Suprapubic skin (tissue), 4 donors: Measurements from ENCODE around the gene PPP4C. TPM values are rescaled to one million over a fixed set of nuclear protein-coding genes. Genes with fewer than 3 reads are reported as not detected.

Source experiments
- DNase-seq, 2 donors: peaks; one replicate each; pipeline ENCODE4 v3.0.0-alpha.2; 2019; ENCODE audit warnings: low spot score in 2 of 2
- H3K27ac ChIP-seq: fragments of 200-600 bp; sonication (generic); one replicate; pipeline ENCODE4 v1.5.1; 2019
- H3K27me3 ChIP-seq: fragments of 200-600 bp; sonication (generic); one replicate; pipeline ENCODE4 v1.5.1; 2019
- H3K36me3 ChIP-seq: fragments of 200-600 bp; sonication (generic); one replicate; pipeline ENCODE4 v1.5.1; 2019
- H3K4me1 ChIP-seq: fragments of 200-600 bp; sonication (generic); one replicate; pipeline ENCODE4 v1.5.1; 2019
- H3K4me3 ChIP-seq: fragments of 200-600 bp; sonication (generic); one replicate; pipeline ENCODE4 v1.5.1; 2019; ENCODE audit warnings: mild to moderate bottlenecking
- H3K9me3 ChIP-seq: fragments of 200-600 bp; sonication (generic); one replicate; pipeline ENCODE4 v1.5.1; 2019
- CTCF ChIP-seq, 2 donors: fragments of 200-600 bp in 1 of 2; fragments of 450-650 bp in 1 of 2; sonication (generic) in 1 of 2; IDR thresholded peaks; one replicate each; pipeline ENCODE4 v1.5.1; 2016 to 2019; ENCODE audit warnings: antibody characterized with exemption in 2 of 2, mild to moderate bottlenecking in 1 of 2, moderate library complexity in 1 of 2
- EP300 ChIP-seq: sonication (generic); formaldehyde crosslinking; IDR thresholded peaks from one replicate; pipeline ENCODE4 v1.6.1; 2017; ENCODE audit warnings: antibody characterized with exemption
- POLR2A ChIP-seq, 2 donors: fragments of 450-650 bp; IDR thresholded peaks; one replicate each; pipeline ENCODE4 v1.6.1; 2017; ENCODE audit warnings: antibody characterized with exemption in 2 of 2, mild to moderate bottlenecking in 2 of 2, moderate library complexity in 2 of 2
- POLR2AphosphoS5 ChIP-seq, 3 donors: sonication (generic); formaldehyde crosslinking; IDR thresholded peaks; one replicate each; pipeline ENCODE4 v1.6.1; 2017; ENCODE audit warnings: antibody characterized with exemption in 3 of 3
- WGBS: methylation state at CpG from one replicate; pipeline ENCODE4 v1.1.5; 2018; 5-methylcytosine and 5-hydroxymethylcytosine counted together
- total RNA-seq, 4 donors: library from RNA; depleted of rRNA; stranded (reverse); fragments of >200 nt; gene quantifications; one replicate each; pipeline ENCODE4 v1.1.0, GENCODE V29; 2016

PPP4C gene
- total RNA-seq, 4 donors from 2014 or later, result 52.0 to 66.0 (median 61.2) TPM

- DNase-seq, result no peak
- Histone ChIP-seq H3K4me3 (no peak overlapping the region), H3K36me3 (no peaks in the 10 kb centered on the region), H3K4me1 (peaks cover 36% of the 10 kb centered on the region), H3K27ac (no peak overlapping the region), H3K9me3 (no peaks in the 10 kb centered on the region), H3K27me3 (no peaks in the 10 kb centered on the region)
- WGBS, result 85% methylated on average over 3 of the region's 3 CpGs
- TF ChIP-seq CTCF (IDR thresholded peaks at IDR 0.05), result no peak
- no peak for TF ChIP-seq EP300
- no peak for TF ChIP-seq POLR2A (IDR thresholded peaks at IDR 0.05)
- no peak for TF ChIP-seq POLR2AphosphoS5 (IDR thresholded peaks at IDR 0.05)
Measured at GRCh38 chr16:30051518-30051917, 24.3 kb upstream of the PPP4C start.

GRCh38 chr16:30052671-30053372, 23.0 kb upstream of the PPP4C start:
- no peaks in the 10 kb centered on the region for H3K9me3 ChIP-seq
- H3K4me3 ChIP-seq, result peak overlapping the region; percentile 63
- no peaks in the 10 kb centered on the region for H3K27me3 ChIP-seq
- peak; percentile 95 to 98 for DNase-seq
- H3K36me3 ChIP-seq, result no peaks in the 10 kb centered on the region
- no peak overlapping the region for H3K27ac ChIP-seq
- 18% methylated on average over 11 of the region's 58 CpGs for whole genome bisulfite sequencing
- no peak for TF ChIP-seq CTCF (IDR thresholded peaks at IDR 0.05)
- TF ChIP-seq POLR2AphosphoS5 (IDR thresholded peaks at IDR 0.05), result peak in 2 of 3 donors; percentile 80 to 98
- H3K4me1 ChIP-seq, result peaks cover 36% of the 10 kb centered on the region

GRCh38 chr16:30053376-30054015, 22.3 kb upstream of the PPP4C start:
- no peak overlapping the region for H3K27ac ChIP-seq
- no peaks in the 10 kb centered on the region for H3K27me3 ChIP-seq
- WGBS, result 7% methylated on average over 15 of the region's 19 CpGs
- no peaks in the 10 kb centered on the region for H3K9me3 ChIP-seq
- no peak for TF ChIP-seq POLR2AphosphoS5 (IDR thresholded peaks at IDR 0.05)
- TF ChIP-seq POLR2A (IDR thresholded peaks at IDR 0.05), result no peak
- no peak for TF ChIP-seq CTCF (IDR thresholded peaks at IDR 0.05)
- TF ChIP-seq EP300, result no peak
- no peak for DNase-seq
- H3K36me3 ChIP-seq, result no peaks in the 10 kb centered on the region
- H3K4me1 ChIP-seq, result peaks cover 36% of the 10 kb centered on the region
- H3K4me3 ChIP-seq, result peak overlapping the region; percentile 63

- DNase-seq, result no peak
Measured at GRCh38 chr16:30054451-30054850, 21.3 kb upstream of the PPP4C start.

More at GRCh38 chr16:30054451-30054850, 21.3 kb upstream of the PPP4C start:
- Histone ChIP-seq H3K4me1 (peaks cover 36% of the 10 kb centered on the region), H3K27ac (no peak overlapping the region), H3K36me3 (no peaks in the 10 kb centered on the region), H3K9me3 (no peaks in the 10 kb centered on the region), H3K4me3 (no peak overlapping the region), H3K27me3 (no peaks in the 10 kb centered on the region)
- WGBS, result 71% methylated on average over 8 of the region's 8 CpGs
- TF ChIP-seq EP300 (no peak), POLR2A (IDR thresholded peaks at IDR 0.05) (no peak), POLR2AphosphoS5 (IDR thresholded peaks at IDR 0.05) (no peak), CTCF (IDR thresholded peaks at IDR 0.05) (no peak)
